ENCODE measurements around the gene CEP95.

DNA sequence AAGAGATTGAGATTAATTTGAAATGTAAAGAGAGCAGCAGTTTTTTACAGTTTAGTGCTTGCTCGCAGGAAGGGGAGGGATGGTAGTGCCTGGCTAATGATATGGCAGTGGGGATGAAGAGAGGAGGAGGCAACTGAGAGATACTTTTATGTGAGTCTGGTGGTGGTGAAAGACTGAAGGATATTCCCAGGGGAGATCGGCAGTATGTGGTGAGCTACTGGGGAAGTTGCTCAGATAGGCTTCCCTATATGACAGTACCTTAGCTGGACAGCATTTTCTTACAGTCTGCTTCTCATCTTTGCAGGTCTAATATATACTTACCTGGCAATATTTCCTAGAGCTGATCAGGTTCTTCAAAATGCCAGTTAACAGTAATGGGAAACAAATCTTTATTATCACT lies 8.6 kb downstream of the CEP95 start:
- TF ChIP-seq POLR2AphosphoS5 (IDR thresholded peaks at IDR 0.05; ENCODE audit: borderline replicate concordance, low read depth, low read length) (no peak), EZH2 (IDR thresholded peaks at IDR 0.05) (no peak)

All from SK-N-MC (cell line).